ENCODE measurements around the gene NEK6. TPM values are rescaled to one million over a fixed set of nuclear protein-coding genes. Genes with fewer than 3 reads are reported as not detected.

NEK6 gene
- total RNA-seq, 2 donors from 2014 or later = 3.1 to 5.4 TPM

DNA sequence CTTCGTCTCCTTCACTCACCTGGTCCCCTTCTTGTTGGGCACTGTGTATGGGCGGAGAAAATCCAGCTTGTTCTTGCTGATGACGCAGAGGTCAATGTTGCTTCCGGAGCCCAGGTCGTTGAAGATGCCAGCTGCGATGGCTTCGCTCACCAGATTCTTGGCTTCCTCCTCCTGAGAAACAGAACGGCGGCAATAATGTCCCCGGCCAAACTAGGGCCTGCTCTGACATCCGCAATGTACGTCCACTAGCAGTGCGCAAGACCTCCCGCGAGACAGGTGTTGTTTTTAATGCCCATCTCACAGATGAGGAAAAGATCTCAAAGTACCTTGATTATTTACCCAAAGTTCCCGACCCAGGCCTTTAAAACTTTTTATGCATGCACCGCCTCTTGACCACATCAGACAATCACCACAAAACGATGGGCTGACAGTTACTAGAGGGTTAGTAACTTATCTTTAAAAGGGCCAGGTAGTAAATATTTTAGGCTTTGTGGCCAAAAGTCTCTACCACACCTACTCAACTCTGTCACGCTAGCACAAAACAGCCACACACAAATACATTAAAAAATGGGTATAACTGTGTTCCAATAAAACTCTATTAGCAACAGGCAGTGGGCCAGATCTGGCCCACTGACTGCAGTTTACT is 99.1 kb downstream of the NEK6 start:
- DNase-seq (ENCODE audit: low spot score in 2 of 2) = no peak
- Mint-ChIP-seq H3K9me3 (no peaks in the 10 kb centered on the region), H3K36me3 (no peaks in the 10 kb centered on the region), H3K27ac (no peak overlapping the region)
- ATAC-seq = no peak

DNA sequence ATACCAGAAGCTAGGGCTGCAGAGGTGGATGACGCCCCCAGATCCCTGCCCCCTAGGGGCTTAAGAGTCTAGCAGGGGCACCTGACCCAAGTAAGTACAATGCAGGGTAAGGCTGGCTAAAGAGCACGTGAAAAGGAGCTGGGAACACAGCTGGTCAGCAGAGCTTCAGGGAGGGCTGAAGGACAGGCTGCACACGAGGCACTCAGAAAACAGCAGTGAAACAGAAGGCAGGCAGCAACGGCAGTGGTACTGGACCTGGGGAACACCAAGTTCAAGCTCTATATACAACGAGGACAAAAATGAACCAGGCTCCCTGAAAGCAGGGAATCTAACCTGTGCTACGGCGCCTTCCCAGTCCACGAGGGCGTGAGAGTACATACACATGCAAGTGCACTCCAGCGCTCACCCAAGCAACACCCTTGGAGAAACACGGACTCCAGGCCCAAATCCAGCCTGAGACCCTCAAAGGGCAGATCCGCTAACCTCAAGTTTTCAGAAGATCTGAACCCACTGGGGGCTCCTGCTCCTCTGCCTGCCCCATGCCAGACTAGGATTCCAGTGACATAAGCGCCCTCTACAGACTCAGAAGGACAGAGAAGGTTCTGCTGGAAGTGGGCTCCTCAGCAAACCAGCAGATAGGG is 100.1 kb downstream of the NEK6 start:
- ATAC-seq (no peak), DNase-seq (ENCODE audit: low spot score in 2 of 2) (no peak)
- Mint-ChIP-seq H3K9me3 (no peaks in the 10 kb centered on the region), H3K36me3 (no peaks in the 10 kb centered on the region), H3K27ac (peak overlapping the region in 1 of 2 donors; percentile 51)

DNA sequence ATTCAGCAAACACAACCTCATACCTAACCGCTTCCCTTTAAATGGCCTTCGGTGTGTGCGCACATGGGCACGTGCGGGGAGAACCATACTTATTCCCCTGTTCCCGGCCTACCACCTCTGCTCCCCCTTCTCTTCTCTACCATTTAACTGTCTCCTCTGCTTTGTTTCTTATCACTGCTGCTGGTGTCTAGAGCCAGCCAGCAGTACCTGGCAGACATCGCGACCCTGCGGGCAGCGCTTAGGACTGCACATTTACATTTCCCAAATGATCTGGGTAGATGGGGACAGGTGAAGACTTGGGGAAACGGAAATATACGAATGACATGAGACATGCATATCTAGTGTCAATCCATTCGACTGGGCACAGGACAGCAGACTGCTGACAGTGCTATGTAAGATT is 100.9 kb downstream of the NEK6 start:
- no peak for ATAC-seq
- DNase-seq (ENCODE audit: low spot score in 2 of 2) = no peak
- Mint-ChIP-seq H3K9me3 (no peaks in the 10 kb centered on the region), H3K36me3 (no peaks in the 10 kb centered on the region), H3K27ac (no peak overlapping the region)

DNA sequence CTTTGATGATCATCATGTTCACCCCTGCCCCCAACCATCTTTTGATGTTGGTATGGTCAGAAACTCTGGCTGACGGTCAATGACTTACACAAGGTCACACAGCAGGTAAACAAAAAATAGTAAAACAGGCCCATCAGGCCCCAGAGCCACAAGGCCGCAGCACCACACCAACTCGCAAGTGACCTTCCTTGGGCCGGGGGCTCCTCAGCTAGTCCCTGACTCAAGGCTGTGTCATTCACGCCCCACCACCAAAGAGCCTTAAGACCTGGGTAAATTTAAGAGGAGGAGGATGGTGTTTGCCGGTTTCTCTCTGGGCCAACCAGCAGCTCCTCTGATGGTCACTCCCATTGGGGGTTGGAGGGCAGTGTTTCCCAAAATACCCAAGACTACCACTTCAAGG is 101.7 kb downstream of the NEK6 start:
- no peak for ATAC-seq
- no peak for DNase-seq (ENCODE audit: low spot score in 2 of 2)
- no peaks in the 10 kb centered on the region for H3K36me3 Mint-ChIP-seq
- no peaks in the 10 kb centered on the region for H3K9me3 Mint-ChIP-seq
- peak overlapping the region in 1 of 2 donors; percentile 6 for H3K27ac Mint-ChIP-seq

DNA sequence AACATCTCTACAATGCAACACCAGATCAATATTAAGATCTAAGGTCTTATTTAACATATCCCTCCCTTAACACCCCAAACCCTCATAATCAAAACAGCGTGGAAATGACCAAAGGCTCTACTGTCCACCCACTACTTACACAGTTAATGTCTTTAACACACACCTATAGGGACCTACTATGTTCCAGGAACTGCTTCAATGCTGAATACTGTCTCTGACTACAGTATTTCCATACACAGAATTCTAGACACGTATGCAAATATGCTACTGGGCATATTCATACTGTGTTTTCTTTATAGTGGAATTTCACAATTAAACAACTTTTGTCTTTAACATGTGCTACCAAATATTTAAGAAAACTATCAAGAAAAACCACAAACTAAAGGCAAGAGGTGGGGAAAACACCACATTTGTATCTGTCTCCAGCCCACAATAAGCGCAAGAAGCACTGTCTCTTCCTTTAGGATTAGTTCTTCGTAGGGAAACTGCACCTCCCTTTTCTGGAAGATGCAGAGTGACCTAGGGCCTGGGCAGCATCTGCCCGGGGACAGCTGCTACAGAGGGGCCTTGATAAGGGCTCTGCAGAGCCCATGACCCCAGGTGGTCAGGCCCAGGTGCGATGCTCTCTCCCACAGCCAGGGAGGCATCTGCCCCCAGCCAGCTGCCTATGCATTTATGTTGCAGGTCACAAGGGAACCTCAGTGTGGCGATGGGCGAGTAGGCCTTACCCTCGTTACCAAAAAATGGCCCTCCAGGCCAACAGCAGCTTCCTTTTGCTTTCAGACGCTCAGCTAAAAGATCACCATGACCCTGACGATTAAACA is 102.3 kb downstream of the NEK6 start:
- no peaks in the 10 kb centered on the region for H3K9me3 Mint-ChIP-seq
- no peak for DNase-seq (ENCODE audit: low spot score in 2 of 2)
- no peaks in the 10 kb centered on the region for H3K36me3 Mint-ChIP-seq
- peak overlapping the region; percentile 6 to 77 for H3K27ac Mint-ChIP-seq
- ATAC-seq = no peak

DNA sequence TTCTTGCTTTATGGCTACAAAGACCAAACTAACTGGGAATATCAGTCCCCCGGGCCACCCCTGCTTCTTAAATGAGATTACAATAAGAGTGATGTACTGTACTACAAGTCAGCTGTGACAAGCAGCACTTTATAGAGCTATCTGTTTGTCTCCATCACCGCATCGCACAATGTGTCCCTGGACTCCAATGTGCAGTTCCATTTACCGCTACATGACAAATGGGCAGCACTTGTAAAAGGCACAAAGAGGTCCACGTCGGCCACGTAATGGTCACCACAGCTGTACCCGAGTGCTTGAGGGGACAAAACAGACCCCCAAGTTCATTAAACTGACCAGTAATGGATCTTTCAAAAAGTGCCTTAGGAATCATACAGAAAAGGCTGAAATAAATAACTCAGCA is 103.4 kb downstream of the NEK6 start:
- DNase-seq (ENCODE audit: low spot score in 2 of 2) (no peak), ATAC-seq (no peak)
- Mint-ChIP-seq H3K9me3 (no peaks in the 10 kb centered on the region), H3K27ac (peak overlapping the region in 1 of 2 donors; percentile 77), H3K36me3 (no peaks in the 10 kb centered on the region)

DNA sequence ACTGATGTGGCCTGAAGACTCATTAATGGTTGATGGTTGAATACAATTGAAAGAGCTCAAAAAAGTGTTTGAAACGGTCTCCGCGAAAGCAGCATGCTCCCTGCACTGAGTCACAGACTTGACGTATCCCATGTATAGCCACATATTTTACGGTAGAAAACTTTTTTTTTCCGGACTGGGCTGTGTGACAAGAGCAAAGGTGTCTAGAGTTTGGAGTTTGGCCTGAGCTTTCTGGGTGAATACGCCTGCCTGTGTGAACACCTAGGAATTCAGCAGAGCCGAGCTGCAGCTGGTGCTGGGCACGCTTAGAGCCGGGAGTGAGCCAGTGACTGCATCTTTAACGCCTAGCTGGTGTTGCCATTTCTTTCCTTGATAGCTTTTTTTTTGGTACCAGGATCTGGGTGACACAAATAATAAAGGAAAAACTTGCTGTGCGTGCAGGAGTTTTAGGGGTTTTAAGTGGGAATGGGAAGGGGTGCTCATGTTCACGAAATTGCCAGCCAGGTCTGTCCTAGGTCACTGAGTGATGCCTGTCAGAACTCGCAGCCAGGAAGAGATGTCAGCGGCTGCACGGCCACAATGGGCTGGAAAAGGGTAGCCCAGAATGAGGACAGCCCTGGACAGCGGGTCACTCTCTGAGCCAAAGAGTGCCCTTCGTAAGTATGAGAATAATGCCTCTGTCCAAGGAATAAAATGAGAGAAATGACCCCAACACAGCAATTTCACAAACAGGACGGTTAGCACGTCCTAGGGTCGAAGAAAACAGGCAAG is 105.8 kb downstream of the NEK6 start:
- H3K9me3 Mint-ChIP-seq = no peaks in the 10 kb centered on the region
- no peak overlapping the region for H3K27ac Mint-ChIP-seq
- DNase-seq (ENCODE audit: low spot score in 2 of 2) = no peak
- H3K36me3 Mint-ChIP-seq = no peaks in the 10 kb centered on the region
- ATAC-seq = no peak

DNA sequence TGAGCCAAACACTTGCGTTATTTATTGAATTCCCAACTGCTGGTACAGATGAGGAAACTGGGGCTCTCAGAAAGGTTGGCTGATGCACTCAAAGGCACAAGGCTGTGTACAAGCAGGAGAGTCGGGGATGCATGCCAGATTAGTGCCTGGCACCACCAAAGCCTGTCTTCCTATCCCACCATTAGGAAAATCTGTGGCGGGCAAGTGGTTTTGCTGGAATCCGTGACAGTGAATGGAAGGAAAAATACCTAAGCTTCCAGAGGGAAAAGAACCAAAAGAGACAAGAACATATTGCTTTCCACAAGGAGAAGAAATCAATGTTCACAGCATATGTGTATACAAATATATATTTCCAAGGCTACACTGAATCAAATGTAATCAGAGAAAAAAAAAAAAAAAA is 106.4 kb downstream of the NEK6 start:
- no peak for ATAC-seq
- H3K27ac Mint-ChIP-seq = no peak overlapping the region
- no peak for DNase-seq (ENCODE audit: low spot score in 2 of 2)
- H3K36me3 Mint-ChIP-seq = no peaks in the 10 kb centered on the region
- H3K9me3 Mint-ChIP-seq = no peaks in the 10 kb centered on the region

DNA sequence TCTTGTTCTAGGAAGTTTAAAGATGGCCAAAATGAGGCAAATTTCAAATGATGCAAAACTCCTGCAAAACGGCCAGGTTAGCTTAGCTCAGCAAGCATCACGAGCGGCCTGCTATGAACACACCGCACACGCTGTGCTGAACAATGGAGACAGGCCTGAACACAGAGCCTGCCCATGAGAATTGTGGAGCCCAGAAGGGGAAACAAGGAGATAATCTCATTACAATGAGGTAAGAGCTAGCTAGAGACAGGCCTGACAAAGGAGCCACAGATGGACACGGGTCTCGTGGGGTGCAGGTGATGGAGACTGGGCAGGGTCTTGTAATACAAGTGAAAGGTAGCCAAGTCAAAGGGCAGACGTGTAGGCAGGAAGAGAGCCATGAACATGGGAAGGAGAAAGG is 107.3 kb downstream of the NEK6 start:
- Mint-ChIP-seq H3K9me3 (no peaks in the 10 kb centered on the region), H3K27ac (peak overlapping the region; percentile 0 to 48), H3K36me3 (no peaks in the 10 kb centered on the region)
- DNase-seq (ENCODE audit: low spot score in 2 of 2) (no peak), ATAC-seq (no peak)

DNA sequence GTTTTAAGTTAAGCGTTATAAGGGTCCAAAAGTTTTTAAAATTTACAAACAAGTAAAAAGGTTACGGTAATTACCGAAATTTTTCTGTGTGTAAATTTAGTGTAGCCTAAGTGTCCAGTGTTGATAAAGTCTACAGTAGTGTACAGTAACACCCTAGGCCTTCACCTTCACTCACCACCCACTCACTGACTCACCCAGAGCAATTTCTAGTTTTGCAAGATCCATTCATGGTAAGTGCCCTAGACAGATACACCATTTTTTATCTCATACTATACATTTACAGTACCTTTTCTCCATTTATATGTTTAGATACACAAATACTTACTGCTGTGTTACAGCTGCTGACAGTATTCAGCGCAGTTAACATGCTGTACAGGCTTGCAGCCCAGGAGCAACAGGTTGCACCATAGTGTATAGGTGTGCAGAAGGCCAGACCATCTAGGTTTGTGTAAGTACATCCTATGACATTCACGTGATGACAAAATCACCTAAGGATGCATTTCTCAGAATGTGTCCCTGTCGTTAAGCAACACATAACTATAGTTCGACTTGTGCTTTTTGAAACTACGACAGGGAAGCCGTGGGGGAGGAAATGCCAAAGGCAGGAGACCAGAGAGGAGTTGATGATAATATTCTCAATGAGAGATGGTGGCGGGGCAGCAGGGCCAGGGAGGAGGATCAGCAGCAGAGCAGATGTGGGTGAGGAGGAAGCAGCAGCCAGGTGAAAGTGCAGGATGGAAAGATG is 108.9 kb downstream of the NEK6 start:
- Mint-ChIP-seq H3K27ac (peak overlapping the region in 1 of 2 donors; percentile 81), H3K36me3 (no peaks in the 10 kb centered on the region), H3K9me3 (no peaks in the 10 kb centered on the region)
- ATAC-seq = peak in 1 of 2 donors; percentile 36
- DNase-seq (ENCODE audit: low spot score in 2 of 2) = no peak

DNA sequence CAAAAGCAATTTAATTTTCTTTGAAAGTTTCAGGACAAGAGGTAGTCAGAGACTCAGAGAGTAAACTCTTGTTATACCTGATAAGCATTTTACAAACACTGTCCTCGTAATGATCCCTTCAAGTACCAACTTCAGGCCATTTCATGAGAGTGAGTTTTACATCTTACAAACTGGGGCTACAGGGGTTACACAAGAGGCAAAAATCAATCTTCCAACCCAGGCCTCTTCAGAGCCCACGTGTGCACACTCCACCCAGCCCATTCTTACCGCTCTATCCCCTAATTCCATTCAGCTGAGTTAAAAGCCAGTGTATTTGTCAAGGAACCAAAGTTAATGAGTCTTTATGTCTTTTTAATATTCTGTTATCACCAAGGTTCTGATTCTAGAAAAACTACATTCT is 110.9 kb downstream of the NEK6 start:
- H3K36me3 Mint-ChIP-seq = no peaks in the 10 kb centered on the region
- ATAC-seq = no peak
- no peaks in the 10 kb centered on the region for H3K9me3 Mint-ChIP-seq
- DNase-seq (ENCODE audit: low spot score in 2 of 2) = no peak
- H3K27ac Mint-ChIP-seq = no peak overlapping the region

DNA sequence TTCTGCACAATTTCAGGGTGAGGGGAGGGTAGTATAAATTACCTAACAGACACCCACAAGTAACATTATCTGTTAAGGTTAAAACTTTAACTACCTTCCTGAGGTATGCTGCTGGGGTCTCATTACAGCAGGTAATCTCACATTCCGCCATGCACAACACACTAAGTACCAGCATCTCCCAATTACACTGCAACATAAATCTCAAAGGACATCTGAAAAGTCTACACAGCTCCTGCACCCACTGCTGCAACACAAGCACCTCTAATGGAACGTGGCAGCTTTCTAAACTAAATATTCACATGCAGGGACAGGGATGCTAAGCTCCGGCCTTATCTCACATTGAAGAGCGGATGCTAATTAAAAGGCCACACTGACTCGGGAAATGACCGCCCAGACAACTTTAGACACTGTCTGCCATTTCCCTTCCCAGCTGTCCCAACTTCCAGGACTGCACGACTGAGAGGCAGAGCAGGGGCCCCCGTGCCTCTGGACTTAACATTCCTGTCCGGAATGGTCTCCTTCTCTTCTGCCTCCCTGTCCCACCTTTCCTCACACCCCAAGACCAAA is 111.6 kb downstream of the NEK6 start:
- H3K27ac Mint-ChIP-seq = no peak overlapping the region
- H3K36me3 Mint-ChIP-seq = no peaks in the 10 kb centered on the region
- ATAC-seq (no peak), DNase-seq (ENCODE audit: low spot score in 2 of 2) (no peak)
- no peaks in the 10 kb centered on the region for H3K9me3 Mint-ChIP-seq

DNA sequence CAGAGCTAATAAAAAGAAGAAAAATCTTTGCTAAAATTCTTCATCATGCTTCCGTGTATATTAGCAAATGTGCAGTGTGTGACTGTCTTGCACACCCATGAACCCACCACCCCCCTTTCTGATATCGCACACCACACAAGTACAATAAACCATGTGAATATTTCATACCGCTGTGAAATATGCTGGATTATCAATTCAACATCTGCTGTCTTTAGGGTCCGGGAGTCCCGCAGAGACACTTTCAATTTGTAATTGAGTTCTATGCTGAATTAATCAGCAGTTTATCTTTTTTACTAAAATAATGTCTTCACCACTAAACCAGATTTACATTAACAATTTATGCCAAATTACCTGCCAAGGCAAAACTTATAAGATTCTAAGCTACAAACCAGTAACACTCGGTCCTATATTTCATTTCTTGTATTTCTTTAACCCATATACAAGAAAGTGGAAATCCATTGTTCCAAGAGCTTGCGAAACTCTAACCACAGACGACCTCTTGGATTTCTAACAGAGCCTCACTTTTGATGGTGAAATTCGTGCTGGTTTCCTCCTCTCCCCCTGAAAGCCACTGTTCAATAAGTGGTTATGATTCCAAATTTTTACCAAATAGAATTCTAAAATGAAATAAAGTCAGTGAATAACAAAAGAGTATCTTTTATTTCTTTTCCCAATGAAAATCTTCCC is 113.3 kb downstream of the NEK6 start:
- H3K9me3 Mint-ChIP-seq = no peaks in the 10 kb centered on the region
- H3K27ac Mint-ChIP-seq = no peak overlapping the region
- DNase-seq (ENCODE audit: low spot score in 2 of 2) (no peak), ATAC-seq (no peak)
- H3K36me3 Mint-ChIP-seq = peaks cover 9 to 10% of the 10 kb centered on the region in 2 donors

DNA sequence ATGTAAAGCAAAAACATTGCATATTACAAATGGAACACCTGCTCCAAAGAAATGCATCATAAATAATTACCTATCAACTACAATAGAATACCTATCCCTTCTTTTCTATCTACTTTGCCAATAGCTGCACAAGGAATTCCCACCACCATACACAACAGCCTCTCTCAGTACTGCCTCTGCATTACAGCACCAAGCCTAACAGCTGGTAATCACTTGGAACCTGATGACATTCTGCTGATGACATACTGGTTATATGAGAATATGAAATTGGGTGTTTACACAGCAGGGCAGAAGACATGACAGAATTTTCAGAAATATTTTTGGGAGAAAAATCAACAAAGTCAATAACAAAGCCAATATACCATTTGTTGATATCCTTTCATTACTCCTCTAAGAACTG is 114.3 kb downstream of the NEK6 start:
- Mint-ChIP-seq H3K36me3 (peaks cover 9 to 11% of the 10 kb centered on the region in 2 donors), H3K27ac (peak overlapping the region in 1 of 2 donors; percentile 16), H3K9me3 (no peaks in the 10 kb centered on the region)
- ATAC-seq (no peak), DNase-seq (ENCODE audit: low spot score in 2 of 2) (no peak)

DNA sequence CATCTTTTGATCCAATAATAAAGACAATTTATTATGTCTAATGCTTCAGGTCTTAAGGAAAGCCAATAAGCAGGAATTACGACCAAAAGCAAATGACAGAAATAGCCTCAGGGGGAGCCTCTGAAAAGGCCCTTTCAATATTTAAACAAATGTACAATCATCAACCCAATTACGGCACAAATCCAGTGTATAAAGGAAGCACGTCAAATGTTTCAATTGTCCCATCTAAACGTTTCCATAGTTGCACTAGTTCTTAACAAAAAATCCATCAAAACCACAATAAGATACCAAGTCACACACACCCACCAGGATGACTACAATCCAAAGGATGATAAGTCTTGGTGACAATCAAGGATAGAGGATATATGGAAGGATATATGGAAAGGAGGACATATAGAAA is 115.6 kb downstream of the NEK6 start:
- DNase-seq (ENCODE audit: low spot score in 2 of 2) (no peak), ATAC-seq (no peak)
- no peaks in the 10 kb centered on the region for H3K9me3 Mint-ChIP-seq
- H3K36me3 Mint-ChIP-seq = peaks cover 9 to 11% of the 10 kb centered on the region in 2 donors
- no peak overlapping the region for H3K27ac Mint-ChIP-seq

Data from activated naive CD4-positive, alpha-beta T cell treated with anti-CD3 and anti-CD28 coated beads, Interleukin-2, amount 50 U/mL, for 72 hours (primary cell).